Measurements from ENCODE around the gene ZNF581.

ZNF581 gene

DNA sequence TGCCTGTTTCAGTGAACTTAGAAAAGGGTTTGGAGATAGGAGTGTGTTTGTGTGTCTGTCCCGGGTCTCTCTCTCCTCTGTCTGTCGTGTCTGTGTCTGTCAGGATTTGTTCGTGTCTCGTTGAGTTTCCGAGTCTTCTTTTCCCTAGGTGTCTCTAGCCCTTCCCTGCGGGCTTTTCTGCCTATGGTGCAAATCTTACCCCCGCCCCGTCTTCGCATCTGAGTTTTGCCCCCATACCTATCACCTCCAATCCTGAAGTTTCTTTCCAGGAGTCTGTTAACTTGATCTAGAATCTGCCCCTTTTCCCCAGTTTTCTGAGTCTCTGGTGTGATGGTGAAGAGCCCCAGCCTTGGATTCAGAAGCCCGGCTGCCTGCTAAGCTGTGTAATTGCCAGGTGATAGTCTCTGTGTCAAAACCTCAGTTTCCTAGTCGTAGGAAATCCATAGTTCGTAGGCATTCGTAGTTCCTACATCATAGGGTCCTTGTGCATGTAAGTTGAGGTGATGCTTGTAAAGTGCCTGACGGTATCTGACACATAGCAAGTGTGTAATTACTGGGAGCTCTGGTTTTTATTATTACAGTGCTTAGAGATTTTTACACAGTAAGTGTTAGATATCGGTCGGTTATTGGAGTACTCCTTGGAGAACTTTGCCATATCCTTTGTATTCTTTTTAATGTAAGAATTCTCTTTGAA is 32.4 kb downstream of the ZNF581 start:
- ChIA-PET CTCF (interaction anchor here (0.8 to 1.4 kb wide), 5 partner anchors 21 to 359 kb away, joined by 3 to 5 read pairs (median 4); no protein-coding TSS in a partner anchor), POLR2A (no interaction called here)
- H3K27ac ChIP-seq (ENCODE audit: extremely low read depth, low read depth, low read length), result peak overlapping the region; percentile 76
- peak overlapping the region; percentile 99 for H3K4me3 ChIP-seq (ENCODE audit: low read depth, low read length)
- TF ChIP-seq HOXC10 (CRISPR knock-in tag; IDR thresholded peaks at IDR 0.05) (no peak), ZNF335 (tag by site-specific recombination; conservative IDR thresholded peaks at IDR 0.05) (peak; percentile 79)
- TF ChIP-seq, protein P1, sequence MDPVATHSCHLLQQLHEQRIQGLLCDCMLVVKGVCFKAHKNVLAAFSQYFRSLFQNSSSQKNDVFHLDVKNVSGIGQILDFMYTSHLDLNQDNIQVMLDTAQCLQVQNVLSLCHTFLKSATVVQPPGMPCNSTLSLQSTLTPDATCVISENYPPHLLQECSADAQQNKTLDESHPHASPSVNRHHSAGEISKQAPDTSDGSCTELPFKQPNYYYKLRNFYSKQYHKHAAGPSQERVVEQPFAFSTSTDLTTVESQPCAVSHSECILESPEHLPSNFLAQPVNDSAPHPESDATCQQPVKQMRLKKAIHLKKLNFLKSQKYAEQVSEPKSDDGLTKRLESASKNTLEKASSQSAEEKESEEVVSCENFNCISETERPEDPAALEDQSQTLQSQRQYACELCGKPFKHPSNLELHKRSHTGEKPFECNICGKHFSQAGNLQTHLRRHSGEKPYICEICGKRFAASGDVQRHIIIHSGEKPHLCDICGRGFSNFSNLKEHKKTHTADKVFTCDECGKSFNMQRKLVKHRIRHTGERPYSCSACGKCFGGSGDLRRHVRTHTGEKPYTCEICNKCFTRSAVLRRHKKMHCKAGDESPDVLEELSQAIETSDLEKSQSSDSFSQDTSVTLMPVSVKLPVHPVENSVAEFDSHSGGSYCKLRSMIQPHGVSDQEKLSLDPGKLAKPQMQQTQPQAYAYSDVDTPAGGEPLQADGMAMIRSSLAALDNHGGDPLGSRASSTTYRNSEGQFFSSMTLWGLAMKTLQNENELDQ (tag by site-specific recombination; IDR thresholded peaks at IDR 0.05; ENCODE audit: low read depth), result no peak
- H3K9me3 ChIP-seq (ENCODE audit: control insufficient read depth, insufficient read depth, low read depth, low read length), result no peaks in the 10 kb centered on the region
- H3K4me1 ChIP-seq (ENCODE audit: control insufficient read depth, insufficient read depth, low read length), result peaks cover 19% of the 10 kb centered on the region
- peaks cover 11 to 59% of the 10 kb centered on the region in 2 experiments; a peak in 2 of 3 replicates for H3K36me3 ChIP-seq (ENCODE audit: control insufficient read depth in 2 of 2, insufficient read depth in 1 of 2, low read length in 2 of 2)

DNA sequence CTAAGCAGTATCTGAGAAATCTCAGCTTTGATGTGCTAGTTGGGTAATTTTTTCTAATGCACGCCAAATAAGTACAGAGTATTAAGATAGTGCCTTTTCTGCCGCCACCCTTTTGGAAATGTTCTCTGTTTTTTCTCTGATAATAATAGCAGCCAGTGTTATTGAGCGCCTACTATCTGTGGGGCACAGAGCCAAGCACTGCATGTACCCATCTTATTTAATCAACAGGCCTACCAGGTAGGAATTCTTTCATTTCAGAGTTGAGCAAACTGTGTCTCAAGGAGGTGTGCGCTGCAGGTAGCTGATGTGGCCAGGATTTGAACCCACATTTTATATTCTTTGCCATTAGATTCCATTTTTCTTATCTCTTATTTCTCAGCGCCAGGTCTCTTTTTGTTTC is 32.9 kb downstream of the ZNF581 start:
- Histone ChIP-seq H3K27ac (ENCODE audit: extremely low read depth, low read depth, low read length) (no peak overlapping the region), H3K4me1 (ENCODE audit: control insufficient read depth, insufficient read depth, low read length) (peaks cover 19% of the 10 kb centered on the region), H3K9me3 (ENCODE audit: control insufficient read depth, insufficient read depth, low read depth, low read length) (no peaks in the 10 kb centered on the region), H3K36me3 (ENCODE audit: control insufficient read depth in 2 of 2, insufficient read depth in 1 of 2, low read length in 2 of 2) (peaks cover 11 to 61% of the 10 kb centered on the region in 2 experiments; a peak in 2 of 3 replicates), H3K4me3 (ENCODE audit: low read depth, low read length) (peak overlapping the region; percentile 99)
- CTCF ChIA-PET, result interaction anchor here (0.8 to 1.4 kb wide), 5 partner anchors 22 to 360 kb away, joined by 3 to 5 read pairs (median 4); no protein-coding TSS in a partner anchor
- no peak for TF ChIP-seq OSR2 (tag by site-specific recombination; IDR thresholded peaks at IDR 0.05)
- POLR2A ChIA-PET, result no interaction called here

DNA sequence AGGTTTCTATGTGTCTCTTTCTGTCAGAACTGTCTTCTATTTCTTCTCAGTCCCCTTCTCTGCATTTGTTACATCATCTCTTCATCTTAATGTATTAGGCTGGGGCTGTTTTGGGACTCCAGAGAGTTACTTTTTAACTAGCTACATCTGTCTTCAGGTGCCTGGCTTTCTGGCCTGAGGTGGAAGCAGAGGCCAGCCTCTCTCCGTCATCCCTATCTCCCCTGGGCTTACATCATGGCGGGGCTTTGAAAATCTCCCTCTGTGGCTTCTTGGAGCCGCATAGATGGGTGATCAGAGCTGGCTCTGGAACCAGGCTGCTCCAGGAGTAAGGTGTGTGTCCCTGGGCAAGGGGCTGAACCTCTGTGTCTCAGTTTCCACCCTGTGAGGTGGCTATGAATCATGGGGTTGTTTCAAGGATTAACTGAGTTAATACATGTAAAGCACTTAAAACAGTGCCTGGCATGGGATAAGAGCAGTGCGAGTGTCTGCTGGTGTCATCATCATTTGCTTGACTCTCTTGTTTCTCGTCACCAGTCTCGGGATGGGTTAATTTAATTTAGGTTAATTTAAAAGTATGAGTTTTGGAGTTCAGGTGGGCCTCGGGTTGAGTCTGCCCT is 33.5 kb downstream of the ZNF581 start:
- ChIA-PET POLR2A (no interaction called here), CTCF (interaction anchor here (1.2 to 1.4 kb wide), 3 partner anchors 44 to 361 kb away, joined by 4 to 5 read pairs (median 5); no protein-coding TSS in a partner anchor)
- Histone ChIP-seq H3K27ac (ENCODE audit: extremely low read depth, low read depth, low read length) (no peak overlapping the region), H3K9me3 (ENCODE audit: control insufficient read depth, insufficient read depth, low read depth, low read length) (no peaks in the 10 kb centered on the region), H3K4me1 (ENCODE audit: control insufficient read depth, insufficient read depth, low read length) (peaks cover 17% of the 10 kb centered on the region), H3K4me3 (ENCODE audit: low read depth, low read length) (peak overlapping the region; percentile 3; the same call in 1 of the 2 replicates), H3K36me3 (ENCODE audit: control insufficient read depth in 2 of 2, insufficient read depth in 1 of 2, low read length in 2 of 2) (peaks cover 12 to 67% of the 10 kb centered on the region in 2 experiments)
- TF ChIP-seq, protein P2, sequence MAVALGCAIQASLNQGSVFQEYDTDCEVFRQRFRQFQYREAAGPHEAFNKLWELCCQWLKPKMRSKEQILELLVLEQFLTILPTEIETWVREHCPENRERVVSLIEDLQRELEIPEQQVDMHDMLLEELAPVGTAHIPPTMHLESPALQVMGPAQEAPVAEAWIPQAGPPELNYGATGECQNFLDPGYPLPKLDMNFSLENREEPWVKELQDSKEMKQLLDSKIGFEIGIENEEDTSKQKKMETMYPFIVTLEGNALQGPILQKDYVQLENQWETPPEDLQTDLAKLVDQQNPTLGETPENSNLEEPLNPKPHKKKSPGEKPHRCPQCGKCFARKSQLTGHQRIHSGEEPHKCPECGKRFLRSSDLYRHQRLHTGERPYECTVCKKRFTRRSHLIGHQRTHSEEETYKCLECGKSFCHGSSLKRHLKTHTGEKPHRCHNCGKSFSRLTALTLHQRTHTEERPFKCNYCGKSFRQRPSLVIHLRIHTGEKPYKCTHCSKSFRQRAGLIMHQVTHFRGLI (tag by site-specific recombination; IDR thresholded peaks at IDR 0.05), result peak; percentile 76
- TF ChIP-seq ZNF169 (tag by site-specific recombination; IDR thresholded peaks at IDR 0.05), result no peak
- no peak for TF ChIP-seq ZNF24 (tag by site-specific recombination; IDR thresholded peaks at IDR 0.05)
- TF ChIP-seq, protein P3, sequence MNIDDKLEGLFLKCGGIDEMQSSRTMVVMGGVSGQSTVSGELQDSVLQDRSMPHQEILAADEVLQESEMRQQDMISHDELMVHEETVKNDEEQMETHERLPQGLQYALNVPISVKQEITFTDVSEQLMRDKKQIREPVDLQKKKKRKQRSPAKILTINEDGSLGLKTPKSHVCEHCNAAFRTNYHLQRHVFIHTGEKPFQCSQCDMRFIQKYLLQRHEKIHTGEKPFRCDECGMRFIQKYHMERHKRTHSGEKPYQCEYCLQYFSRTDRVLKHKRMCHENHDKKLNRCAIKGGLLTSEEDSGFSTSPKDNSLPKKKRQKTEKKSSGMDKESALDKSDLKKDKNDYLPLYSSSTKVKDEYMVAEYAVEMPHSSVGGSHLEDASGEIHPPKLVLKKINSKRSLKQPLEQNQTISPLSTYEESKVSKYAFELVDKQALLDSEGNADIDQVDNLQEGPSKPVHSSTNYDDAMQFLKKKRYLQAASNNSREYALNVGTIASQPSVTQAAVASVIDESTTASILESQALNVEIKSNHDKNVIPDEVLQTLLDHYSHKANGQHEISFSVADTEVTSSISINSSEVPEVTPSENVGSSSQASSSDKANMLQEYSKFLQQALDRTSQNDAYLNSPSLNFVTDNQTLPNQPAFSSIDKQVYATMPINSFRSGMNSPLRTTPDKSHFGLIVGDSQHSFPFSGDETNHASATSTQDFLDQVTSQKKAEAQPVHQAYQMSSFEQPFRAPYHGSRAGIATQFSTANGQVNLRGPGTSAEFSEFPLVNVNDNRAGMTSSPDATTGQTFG (tag by site-specific recombination; IDR thresholded peaks at IDR 0.05; ENCODE audit: borderline replicate concordance), result no peak
- no peak for TF ChIP-seq ZNF747 (tag by site-specific recombination; IDR thresholded peaks at IDR 0.05)
- TF ChIP-seq, protein P4, sequence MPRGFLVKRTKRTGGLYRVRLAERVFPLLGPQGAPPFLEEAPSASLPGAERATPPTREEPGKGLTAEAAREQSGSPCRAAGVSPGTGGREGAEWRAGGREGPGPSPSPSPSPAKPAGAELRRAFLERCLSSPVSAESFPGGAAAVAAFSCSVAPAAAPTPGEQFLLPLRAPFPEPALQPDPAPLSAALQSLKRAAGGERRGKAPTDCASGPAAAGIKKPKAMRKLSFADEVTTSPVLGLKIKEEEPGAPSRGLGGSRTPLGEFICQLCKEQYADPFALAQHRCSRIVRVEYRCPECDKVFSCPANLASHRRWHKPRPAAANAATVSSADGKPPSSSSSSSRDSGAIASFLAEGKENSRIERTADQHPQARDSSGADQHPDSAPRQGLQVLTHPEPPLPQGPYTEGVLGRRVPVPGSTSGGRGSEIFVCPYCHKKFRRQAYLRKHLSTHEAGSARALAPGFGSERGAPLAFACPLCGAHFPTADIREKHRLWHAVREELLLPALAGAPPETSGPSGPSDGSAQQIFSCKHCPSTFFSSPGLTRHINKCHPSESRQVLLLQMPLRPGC (tag by site-specific recombination; IDR thresholded peaks at IDR 0.05), result no peak
